ENCODE measurements around the gene SLC31A2.

GRCh38 chr9:113160571-113160970 is 9.8 kb downstream of the SLC31A2 start:
- TF ChIP-seq, protein P1, sequence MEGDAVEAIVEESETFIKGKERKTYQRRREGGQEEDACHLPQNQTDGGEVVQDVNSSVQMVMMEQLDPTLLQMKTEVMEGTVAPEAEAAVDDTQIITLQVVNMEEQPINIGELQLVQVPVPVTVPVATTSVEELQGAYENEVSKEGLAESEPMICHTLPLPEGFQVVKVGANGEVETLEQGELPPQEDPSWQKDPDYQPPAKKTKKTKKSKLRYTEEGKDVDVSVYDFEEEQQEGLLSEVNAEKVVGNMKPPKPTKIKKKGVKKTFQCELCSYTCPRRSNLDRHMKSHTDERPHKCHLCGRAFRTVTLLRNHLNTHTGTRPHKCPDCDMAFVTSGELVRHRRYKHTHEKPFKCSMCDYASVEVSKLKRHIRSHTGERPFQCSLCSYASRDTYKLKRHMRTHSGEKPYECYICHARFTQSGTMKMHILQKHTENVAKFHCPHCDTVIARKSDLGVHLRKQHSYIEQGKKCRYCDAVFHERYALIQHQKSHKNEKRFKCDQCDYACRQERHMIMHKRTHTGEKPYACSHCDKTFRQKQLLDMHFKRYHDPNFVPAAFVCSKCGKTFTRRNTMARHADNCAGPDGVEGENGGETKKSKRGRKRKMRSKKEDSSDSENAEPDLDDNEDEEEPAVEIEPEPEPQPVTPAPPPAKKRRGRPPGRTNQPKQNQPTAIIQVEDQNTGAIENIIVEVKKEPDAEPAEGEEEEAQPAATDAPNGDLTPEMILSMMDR (conservative IDR thresholded peaks at IDR 0.05), result no peak
- no peak for TF ChIP-seq EZH2 (IDR thresholded peaks at IDR 0.05; ENCODE audit: low read depth)

Data from PC-9 (cell line).